OCI-LY7 (cell line): ENCODE results near the gene PTPRS.

Experiments used
- CTCF ChIP-seq: fragments of 200-600 bp; sonication (generic); conservative IDR thresholded peaks from 2 replicates; pipeline ENCODE4 v1.5.1; 2014; ENCODE audit warnings: mild to moderate bottlenecking, antibody characterized with exemption, low read length, moderate library complexity, mixed read lengths
- EZH2phosphoT487 ChIP-seq: fragments of 200-600 bp; sonication (generic); IDR thresholded peaks from 2 replicates; pipeline ENCODE4 v1.6.1; 2018; ENCODE audit warnings: low read depth, borderline replicate concordance, mild to moderate bottlenecking, mixed run types, antibody characterized with exemption, low read length, moderate library complexity, mixed read lengths

DNA sequence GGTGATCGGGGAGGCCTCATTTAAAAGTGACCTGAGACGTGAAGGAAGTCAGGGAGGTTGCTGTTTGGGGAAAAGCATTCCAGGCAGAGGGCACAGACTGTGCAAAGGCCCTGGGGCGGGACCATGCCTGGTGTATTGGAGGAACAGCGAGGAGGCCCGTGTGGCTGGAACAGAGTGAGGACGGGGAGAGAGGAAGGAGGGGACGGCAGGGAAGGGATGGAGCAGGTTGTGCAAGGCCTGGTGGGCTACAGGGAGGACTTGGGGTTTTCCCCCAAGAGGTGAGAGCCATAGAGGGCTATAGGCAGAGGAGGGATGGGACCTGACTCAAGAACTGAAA lies 17.2 kb downstream of the PTPRS start:
- TF ChIP-seq CTCF: no peak
- TF ChIP-seq EZH2phosphoT487: no peak
